Neural progenitor cell (in vitro differentiated cells): Measurements from ENCODE around the gene SLC16A9.

ENCODE experiments used
- EZH2 ChIP-seq: fragments of 200-600 bp; sonication (generic); IDR thresholded peaks from 2 replicates; pipeline ENCODE4 v1.6.1; 2017; ENCODE audit warnings: antibody characterized with exemption, mild to moderate bottlenecking, moderate library complexity
- TF ChIP-seq, protein P1 (sequence below): fragments of 200-600 bp; sonication (generic); IDR thresholded peaks from 2 replicates; pipeline ENCODE4 v1.5.1; 2017; ENCODE audit warnings: antibody characterized with exemption, mild to moderate bottlenecking

DNA sequence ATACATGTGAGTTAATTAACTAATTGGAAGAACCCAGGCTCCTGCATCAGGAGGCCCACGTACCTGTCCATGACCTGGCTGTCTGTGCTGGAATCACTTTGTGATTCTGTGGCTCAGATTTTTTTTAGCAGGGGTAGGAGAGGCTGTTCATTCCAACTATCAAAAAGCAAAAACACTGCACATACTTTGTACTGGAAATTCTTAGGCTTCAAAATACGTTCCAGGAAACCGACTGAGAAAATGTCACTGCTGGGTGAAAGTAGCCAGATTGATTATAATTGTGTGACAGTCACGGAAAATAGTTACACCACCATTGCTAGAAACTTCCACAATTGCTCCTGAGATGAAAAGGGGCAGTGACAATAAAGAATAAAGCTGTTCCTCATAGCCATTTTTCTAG is 91.0 kb downstream of the SLC16A9 start:
- TF ChIP-seq, protein P1, sequence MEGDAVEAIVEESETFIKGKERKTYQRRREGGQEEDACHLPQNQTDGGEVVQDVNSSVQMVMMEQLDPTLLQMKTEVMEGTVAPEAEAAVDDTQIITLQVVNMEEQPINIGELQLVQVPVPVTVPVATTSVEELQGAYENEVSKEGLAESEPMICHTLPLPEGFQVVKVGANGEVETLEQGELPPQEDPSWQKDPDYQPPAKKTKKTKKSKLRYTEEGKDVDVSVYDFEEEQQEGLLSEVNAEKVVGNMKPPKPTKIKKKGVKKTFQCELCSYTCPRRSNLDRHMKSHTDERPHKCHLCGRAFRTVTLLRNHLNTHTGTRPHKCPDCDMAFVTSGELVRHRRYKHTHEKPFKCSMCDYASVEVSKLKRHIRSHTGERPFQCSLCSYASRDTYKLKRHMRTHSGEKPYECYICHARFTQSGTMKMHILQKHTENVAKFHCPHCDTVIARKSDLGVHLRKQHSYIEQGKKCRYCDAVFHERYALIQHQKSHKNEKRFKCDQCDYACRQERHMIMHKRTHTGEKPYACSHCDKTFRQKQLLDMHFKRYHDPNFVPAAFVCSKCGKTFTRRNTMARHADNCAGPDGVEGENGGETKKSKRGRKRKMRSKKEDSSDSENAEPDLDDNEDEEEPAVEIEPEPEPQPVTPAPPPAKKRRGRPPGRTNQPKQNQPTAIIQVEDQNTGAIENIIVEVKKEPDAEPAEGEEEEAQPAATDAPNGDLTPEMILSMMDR, result no peak
- no peak for TF ChIP-seq EZH2
